Adrenal gland (tissue), 12 donors: ENCODE data around the gene CCNB2. TPM values are rescaled to one million over a fixed set of nuclear protein-coding genes. Genes with fewer than 3 reads are reported as not detected.

ENCODE experiments used
- DNase-seq, 7 donors: peaks; one replicate each; pipeline ENCODE4 v3.0.0-alpha.2; 2019 to 2020
- H3K27ac ChIP-seq, 5 donors: fragments of 200-600 bp; sonication (generic) in 4 of 5; 1 replicate in 3 of 5; 2 replicates in 2 of 5; pipeline versions ENCODE4 v1.5.1 to v1.8.0; 2016 to 2020; ENCODE audit warnings: mild to moderate bottlenecking in 1 of 5
- H3K27me3 ChIP-seq: fragments of 200-600 bp; 2 replicates; pipeline ENCODE4 v1.8.0; 2021
- H3K36me3 ChIP-seq, 2 donors: fragments of 200-600 bp; replicated peaks in 1 of 2; 1 replicate in 1 of 2; 2 replicates in 1 of 2; pipeline versions ENCODE4 v1.5.1 to v1.8.0; 2018 to 2022
- H3K4me1 ChIP-seq, 2 donors: fragments of 200-600 bp; replicated peaks in 1 of 2; 1 replicate in 1 of 2; 2 replicates in 1 of 2; pipeline versions ENCODE4 v1.5.1 to v1.8.0; 2018 to 2021
- H3K4me3 ChIP-seq, 4 donors: fragments of 200-600 bp; sonication (generic) in 3 of 4; one replicate each; pipeline ENCODE4 v1.5.1; 2016 to 2018
- H3K9me3 ChIP-seq, 3 donors: fragments of 200-600 bp; sonication (generic) in 1 of 3; replicated peaks in 1 of 3; 1 replicate in 2 of 3; 2 replicates in 1 of 3; pipeline versions ENCODE4 v1.5.1 to v1.8.0; 2016 to 2021
- POLR2A ChIP-seq, 2 donors: fragments of 450-650 bp; IDR thresholded peaks; one replicate each; pipeline ENCODE4 v1.6.1; 2017; ENCODE audit warnings: antibody characterized with exemption in 2 of 2, mild to moderate bottlenecking in 2 of 2, moderate library complexity in 1 of 2
- WGBS, 4 donors: extraction: QIAGEN DNeasy Blood & Tissue Kit in 2 of 4; methylation state at CpG; one replicate each; pipeline versions ENCODE4 v1.1.5 to v1.1.7; 2013 to 2017; 5-methylcytosine and 5-hydroxymethylcytosine counted together
- intact Hi-C, 2 donors: fragments of 100-400 bp; cut with DNase I; formaldehyde crosslinking; loops; one replicate each; pipeline versions ENCODE4 v1.14.1 to v1.15.0; 2022 to 2023
- polyA plus RNA-seq, 3 donors: library from polyadenylated mRNA; stranded (reverse); fragments of 200-250 nt in 2 of 3; fragments of 350-450 nt in 1 of 3; fragmentation: Illumina TruSeq in 1 of 3; extraction: RNeasy Lipid Tissue Mini Kit (QIAGEN cat#74804) in 1 of 3; gene quantifications; one replicate each; pipeline ENCODE4 v1.2.3, GENCODE V29; 2013 to 2014
- total RNA-seq, 9 donors: library from RNA; depleted of rRNA in 4 of 9; stranded (reverse); fragments of >200 nt in 4 of 9; fragments of 120-200 nt in 1 of 9; fragmentation: NEBNext Ultra II Directional in 1 of 9; extraction: Animal tissue kit (Norgen Biotek cat#: 25700) in 1 of 9; gene quantifications; one replicate each; pipeline versions ENCODE4 v1.1.0 to v1.2.4, GENCODE V29; 2013 to 2023
- TF ChIP-seq, protein P1 (sequence below), 6 experiments: fragments of 450-650 bp in 4 of 6; fragments of 200-600 bp in 2 of 6; sonication (generic) in 1 of 6; IDR thresholded peaks; 1 replicate in 5 of 6; 2 replicates in 1 of 6; pipeline versions ENCODE4 v1.5.1 to v1.8.0; 2016 to 2021; ENCODE audit warnings: antibody characterized with exemption in 6 of 6, mild to moderate bottlenecking in 2 of 6, moderate library complexity in 1 of 6
- donor health status: healthy with polysubstance abuse.
- donor health status: Bipolar disorder and iron deficiency.
- donor health status: DM: yes; HTN: yes; CAD: no.
- donor health status: DM: no; HTN: no; CAD: no.
- donor health status: DM: no; HTN: no; CAD: no.
- donor health status: DM: yes; HTN: yes; CAD: no.

CCNB2 gene
- total and polyA plus RNA-seq, 12 donors, result 0.37 to 15.4 (median 1.4) TPM

DNA sequence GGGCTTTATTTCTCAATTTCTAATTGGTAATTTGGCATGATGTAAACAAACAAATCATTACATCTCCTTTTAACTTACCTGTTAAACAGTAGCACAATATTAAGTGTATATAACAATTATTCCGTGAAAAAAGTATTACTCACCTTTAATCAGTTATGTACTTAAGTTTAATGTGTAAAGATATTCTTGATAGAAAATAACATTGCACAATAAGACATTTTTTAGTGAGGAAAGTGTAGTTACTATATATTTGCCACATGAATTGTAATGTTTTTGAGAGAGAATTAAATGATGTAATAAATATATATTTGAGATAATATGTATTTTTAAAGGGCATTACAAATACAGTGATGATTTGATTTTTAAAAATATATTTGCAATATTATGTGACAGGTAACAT, 10.9 kb upstream of the CCNB2 start:
- no peak for DNase-seq
- TF ChIP-seq, protein P1, sequence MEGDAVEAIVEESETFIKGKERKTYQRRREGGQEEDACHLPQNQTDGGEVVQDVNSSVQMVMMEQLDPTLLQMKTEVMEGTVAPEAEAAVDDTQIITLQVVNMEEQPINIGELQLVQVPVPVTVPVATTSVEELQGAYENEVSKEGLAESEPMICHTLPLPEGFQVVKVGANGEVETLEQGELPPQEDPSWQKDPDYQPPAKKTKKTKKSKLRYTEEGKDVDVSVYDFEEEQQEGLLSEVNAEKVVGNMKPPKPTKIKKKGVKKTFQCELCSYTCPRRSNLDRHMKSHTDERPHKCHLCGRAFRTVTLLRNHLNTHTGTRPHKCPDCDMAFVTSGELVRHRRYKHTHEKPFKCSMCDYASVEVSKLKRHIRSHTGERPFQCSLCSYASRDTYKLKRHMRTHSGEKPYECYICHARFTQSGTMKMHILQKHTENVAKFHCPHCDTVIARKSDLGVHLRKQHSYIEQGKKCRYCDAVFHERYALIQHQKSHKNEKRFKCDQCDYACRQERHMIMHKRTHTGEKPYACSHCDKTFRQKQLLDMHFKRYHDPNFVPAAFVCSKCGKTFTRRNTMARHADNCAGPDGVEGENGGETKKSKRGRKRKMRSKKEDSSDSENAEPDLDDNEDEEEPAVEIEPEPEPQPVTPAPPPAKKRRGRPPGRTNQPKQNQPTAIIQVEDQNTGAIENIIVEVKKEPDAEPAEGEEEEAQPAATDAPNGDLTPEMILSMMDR (IDR thresholded peaks at IDR 0.05), result no peak
- no peak for TF ChIP-seq POLR2A (IDR thresholded peaks at IDR 0.05)
- H3K4me3 ChIP-seq, result no peak overlapping the region
- intact Hi-C loops, result no loop called here
- WGBS, 4 donors, result 85 to 94% (median 90%) methylated on average over 1 of the region's 1 CpG
- no peaks in the 10 kb centered on the region for H3K27me3 ChIP-seq
- no peaks in the 10 kb centered on the region for H3K9me3 ChIP-seq
- no peak overlapping the region for H3K27ac ChIP-seq
- no peaks in the 10 kb centered on the region for H3K4me1 ChIP-seq
- H3K36me3 ChIP-seq, result peaks cover 0 to 68% of the 10 kb centered on the region in 2 donors

DNA sequence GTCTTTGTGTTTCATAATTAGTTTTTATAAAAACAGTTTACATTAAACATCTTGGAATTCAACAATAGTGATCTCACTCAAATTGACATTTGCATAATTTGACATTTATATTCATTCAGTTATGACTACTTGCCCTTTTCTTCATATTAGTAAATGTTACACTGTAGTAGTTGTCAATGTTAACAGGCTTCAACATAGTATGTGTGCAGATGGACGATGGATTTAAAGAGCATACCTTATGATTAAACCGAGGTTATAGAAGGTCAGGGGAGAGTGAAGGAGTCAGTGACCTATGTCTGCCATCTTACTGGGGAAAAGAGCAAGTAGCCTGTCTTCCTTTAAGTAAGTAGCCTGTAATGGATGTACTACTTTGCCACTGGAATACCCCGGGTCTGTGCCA, 8.5 kb upstream of the CCNB2 start:
- intact Hi-C loops, result no loop called here

DNA sequence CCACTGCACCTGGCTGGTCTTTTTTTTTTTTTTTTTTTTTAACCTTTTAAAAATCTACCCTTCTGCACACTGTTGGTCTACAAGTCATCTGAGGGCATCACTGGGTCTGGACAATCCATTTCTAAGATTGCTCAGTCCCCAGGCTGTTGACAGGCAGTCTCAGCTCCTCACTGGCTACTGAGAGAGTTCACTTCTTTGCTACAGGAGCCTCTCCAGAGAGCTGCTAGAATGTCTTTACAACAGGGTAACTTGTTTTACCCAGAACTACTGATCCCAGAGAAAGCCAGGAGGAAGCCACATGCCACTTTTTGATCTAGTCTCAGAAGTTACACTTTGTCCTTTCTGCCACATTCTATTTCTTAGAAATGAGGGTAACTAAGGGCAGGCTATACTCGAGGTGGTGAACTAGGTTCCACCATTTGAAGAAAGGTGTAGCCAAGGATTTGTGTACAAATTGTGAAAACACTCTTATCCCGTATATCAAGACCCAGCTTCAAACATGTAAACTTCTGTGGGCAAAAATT, 5.7 kb upstream of the CCNB2 start:
- Histone ChIP-seq H3K36me3 (peaks cover 0 to 22% of the 10 kb centered on the region in 2 donors), H3K4me3 (no peak overlapping the region), H3K4me1 (no peaks in the 10 kb centered on the region), H3K9me3 (no peaks in the 10 kb centered on the region), H3K27me3 (no peaks in the 10 kb centered on the region), H3K27ac (no peak overlapping the region)
- intact Hi-C loops, result no loop called here
- WGBS, 4 donors, result 58 to 86% (median 85%) methylated on average over 2 of the region's 2 CpGs
- DNase-seq, result no peak
- TF ChIP-seq POLR2A (IDR thresholded peaks at IDR 0.05), result no peak
- TF ChIP-seq, protein P1 (IDR thresholded peaks at IDR 0.05), result no peak

More for the DNA sequence above, 8.5 kb upstream of the CCNB2 start:
- no peak for DNase-seq
- peaks cover 0 to 50% of the 10 kb centered on the region in 2 donors for H3K36me3 ChIP-seq
- no peak overlapping the region for H3K4me3 ChIP-seq
- 83 to 86% (median 86%) methylated on average over 3 of the region's 3 CpGs for WGBS, 4 donors
- H3K27ac ChIP-seq, result no peak overlapping the region
- TF ChIP-seq POLR2A (IDR thresholded peaks at IDR 0.05), result no peak
- TF ChIP-seq, protein P1 (IDR thresholded peaks at IDR 0.05), result no peak
- no peaks in the 10 kb centered on the region for H3K9me3 ChIP-seq
- no peaks in the 10 kb centered on the region for H3K4me1 ChIP-seq
- no peaks in the 10 kb centered on the region for H3K27me3 ChIP-seq

DNA sequence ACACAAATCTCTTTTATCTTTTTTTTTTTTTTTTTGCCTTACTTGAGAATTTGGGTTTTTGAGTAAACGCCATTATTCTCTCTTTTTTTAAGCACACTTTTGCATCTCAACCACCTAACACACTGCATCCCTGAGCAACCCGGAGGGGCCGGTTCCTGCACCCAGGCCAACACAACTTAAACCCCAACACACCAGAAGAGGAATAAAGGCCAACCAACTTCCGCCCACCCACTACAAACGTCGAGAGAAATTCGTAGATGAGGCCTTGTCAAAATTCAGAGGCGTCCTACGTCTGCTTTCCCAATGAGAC, 389 bp upstream of the CCNB2 start:
- peaks cover 0 to 6% of the 10 kb centered on the region in 2 donors for H3K4me1 ChIP-seq
- no peaks in the 10 kb centered on the region for H3K9me3 ChIP-seq
- intact Hi-C loops, result loop anchor here in 1 of 2 donors (10.0 kb wide), 1 partner anchor 110 kb away; no protein-coding TSS in a partner anchor
- H3K27me3 ChIP-seq, result no peaks in the 10 kb centered on the region
- H3K4me3 ChIP-seq, result peak overlapping the region in 2 of 4 donors; percentile 30 to 61
- peak in 1 of 7 donors; percentile 14 for DNase-seq
- TF ChIP-seq, protein P1 (IDR thresholded peaks at IDR 0.05), result no peak
- TF ChIP-seq POLR2A (IDR thresholded peaks at IDR 0.05), result no peak
- 0 to 4% (median 2%) methylated on average over 9 of the region's 9 CpGs for WGBS, 4 donors
- H3K36me3 ChIP-seq, result no peaks in the 10 kb centered on the region
- peak overlapping the region in 1 of 5 donors; percentile 42 for H3K27ac ChIP-seq
